HepG2 (cell line): Measurements from ENCODE around the gene RHOG. TPM values are rescaled to one million over a fixed set of nuclear protein-coding genes. Genes with fewer than 3 reads are reported as not detected.

ENCODE experiments used
- ATAC-seq: fragments of 200-7000 bp; cut with Tn5 transposase; 3 replicates; pipeline ENCODE4 v1.9.1; 2020; ENCODE audit warnings: mild to moderate bottlenecking, moderate library complexity
- BruUV-seq: library from RNA; stranded (reverse); fragments of 400-500 nt; replicated peaks from 2 replicates; lab custom pipeline; 2021; lab: Mats Ljungman, UMichigan
- CTCF ChIA-PET: fragments of 300-600 bp; formaldehyde crosslinking; extraction: SDS; loops from one replicate; lab custom pipeline; 2021; ENCODE audit warnings: low total read pairs, inconsistent platforms, low intra/inter-chr PET ratio; lab: Yijun Ruan, JAX
- POLR2A ChIA-PET: fragments of 350-600 bp; sonication (Branson Sonifier 250); formaldehyde crosslinking; loops from one replicate; lab custom pipeline; 2020; ENCODE audit warnings: antibody characterized with exemption, inconsistent platforms; lab: Yijun Ruan, JAX
- DNase-seq: peaks from one replicate; pipeline ENCODE4 v3.0.0-alpha.2; 2015; ENCODE audit warnings: low spot score
- FAIRE-seq: peaks from 3 replicates; lab custom pipeline; 2011; peaks lifted over from hg19 to GRCh38; lab: Jason Lieb, UNC
- H2AFZ ChIP-seq: one replicate; pipeline ENCODE4 v1.6.1; 2011; ENCODE audit warnings: low read length, inconsistent platforms
- H3K27ac ChIP-seq: fragments of 300-600 bp; 3 replicates; pipeline ENCODE4 v1.8.0; 2011; ENCODE audit warnings: mixed run types, mild to moderate bottlenecking, mixed read lengths, low read length, inconsistent platforms; ENCODE audit not compliant: insufficient read depth; ENCODE audit errors: extremely low read length
- H3K27me3 ChIP-seq, 2 experiments: fragments of 200-600 bp in 1 of 2; 2 replicates in 1 of 2; 3 replicates in 1 of 2; pipeline versions ENCODE4 v1.6.0 to v1.8.0; 2011; ENCODE audit warnings: low read length in 2 of 2, mild to moderate bottlenecking in 2 of 2, moderate library complexity in 2 of 2, inconsistent platforms in 1 of 2; ENCODE audit not compliant: insufficient read depth in 2 of 2, control insufficient read depth in 1 of 2
- H3K36me3 ChIP-seq, 2 experiments: fragments of 200-600 bp in 1 of 2; replicated peaks in 1 of 2; 2 replicates in 1 of 2; 3 replicates in 1 of 2; pipeline versions ENCODE4 v1.5.1 to v1.8.0; 2011; ENCODE audit warnings: low read length in 2 of 2, inconsistent platforms in 1 of 2; ENCODE audit not compliant: insufficient read depth in 2 of 2, control insufficient read depth in 1 of 2
- H3K4me1 ChIP-seq: 2 replicates; pipeline ENCODE4 v1.5.1; 2012; ENCODE audit warnings: low read length, inconsistent platforms; ENCODE audit not compliant: insufficient read depth
- H3K4me2 ChIP-seq: 2 replicates; pipeline ENCODE4 v1.6.0; 2011; ENCODE audit warnings: low read depth, low read length, inconsistent platforms
- H3K4me3 ChIP-seq, 3 experiments: fragments of 200-600 bp in 1 of 3; sonication (generic), shearing (Covaris generic) in 1 of 3; replicated peaks in 1 of 3; 2 replicates each; pipeline ENCODE4 v1.5.1; 2011 to 2016; ENCODE audit warnings: low read length in 3 of 3, inconsistent platforms in 2 of 3, low read depth in 2 of 3, mild to moderate bottlenecking in 2 of 3, control low read depth in 1 of 3, mixed read lengths in 1 of 3; ENCODE audit not compliant: insufficient read depth in 1 of 3
- H3K79me2 ChIP-seq: one replicate; pipeline ENCODE4 v1.6.1; 2011; ENCODE audit warnings: low read length, inconsistent platforms; ENCODE audit not compliant: insufficient read depth
- H3K9ac ChIP-seq: 2 replicates; pipeline ENCODE4 v1.6.0; 2011; ENCODE audit warnings: mild to moderate bottlenecking, low read depth, low read length, inconsistent platforms; ENCODE audit not compliant: insufficient read depth
- H3K9me3 ChIP-seq: 2 replicates; pipeline ENCODE4 v1.5.1; 2012; ENCODE audit warnings: mild to moderate bottlenecking, low read length
- H4K20me1 ChIP-seq: 2 replicates; pipeline ENCODE4 v1.6.0; 2011; ENCODE audit warnings: inconsistent platforms, mild to moderate bottlenecking, low read length, moderate library complexity; ENCODE audit not compliant: insufficient read depth
- CHCHD3 ChIP-seq: sonication (generic); formaldehyde crosslinking; IDR thresholded peaks from 2 replicates; pipeline ENCODE4 v1.8.0; 2022; ENCODE audit warnings: mild to moderate bottlenecking, missing genetic modification reagents, moderate library complexity
- GABPA ChIP-seq, 2 experiments: IDR thresholded peaks; 2 replicates each; pipeline ENCODE4 v1.6.1; 2011 to 2016; ENCODE audit warnings: low read depth in 2 of 2, low read length in 1 of 2, missing biosample characterization in 1 of 2, missing genetic modification characterization in 1 of 2
- HNF4G ChIP-seq, 2 experiments: sonication (generic) in 1 of 2; formaldehyde crosslinking in 1 of 2; IDR thresholded peaks; 2 replicates each; pipeline versions ENCODE4 v1.4.0 to v1.6.1; 2011 to 2020; ENCODE audit warnings: borderline replicate concordance in 2 of 2, low read depth in 2 of 2, mild to moderate bottlenecking in 2 of 2, low read length in 1 of 2, missing genetic modification reagents in 1 of 2, moderate library complexity in 1 of 2
- LRRFIP1 ChIP-seq: sonication (generic); formaldehyde crosslinking; conservative IDR thresholded peaks from 2 replicates; pipeline ENCODE4 v1.4.0; 2020; ENCODE audit warnings: missing genetic modification reagents
- MIXL1 ChIP-seq: IDR thresholded peaks from 2 replicates; pipeline ENCODE4 v1.6.1; 2016
- ONECUT2 ChIP-seq: sonication (generic); formaldehyde crosslinking; IDR thresholded peaks from 2 replicates; pipeline ENCODE4 v1.4.0; 2020; ENCODE audit warnings: missing genetic modification reagents
- REL ChIP-seq: sonication (generic); formaldehyde crosslinking; conservative IDR thresholded peaks from 2 replicates; pipeline ENCODE4 v1.8.0; 2022; ENCODE audit warnings: mild to moderate bottlenecking, missing genetic modification reagents, moderate library complexity
- SRF ChIP-seq: IDR thresholded peaks from 2 replicates; pipeline ENCODE4 v1.6.1; 2011; ENCODE audit warnings: mild to moderate bottlenecking, low read depth, low read length, moderate library complexity
- ZBTB38 ChIP-seq: sonication (generic); formaldehyde crosslinking; IDR thresholded peaks from 2 replicates; pipeline ENCODE4 v1.5.1; 2020; ENCODE audit warnings: mild to moderate bottlenecking, missing genetic modification reagents
- ZMYM3 ChIP-seq: sonication (generic); formaldehyde crosslinking; IDR thresholded peaks from 2 replicates; pipeline ENCODE4 v1.5.1; 2020; ENCODE audit warnings: mild to moderate bottlenecking, missing genetic modification reagents
- ZNF12 ChIP-seq: sonication (generic); formaldehyde crosslinking; IDR thresholded peaks from 2 replicates; pipeline ENCODE4 v1.5.0; 2020; ENCODE audit warnings: missing genetic modification reagents
- ZNF510 ChIP-seq: sonication (generic); formaldehyde crosslinking; IDR thresholded peaks from 2 replicates; pipeline ENCODE4 v1.4.0; 2020; ENCODE audit warnings: low read depth, mild to moderate bottlenecking, missing genetic modification reagents
- ZNF777 ChIP-seq: sonication (generic); formaldehyde crosslinking; IDR thresholded peaks from 2 replicates; pipeline ENCODE4 v1.4.0; 2020; ENCODE audit warnings: missing genetic modification reagents
- ZNF781 ChIP-seq: sonication (generic); formaldehyde crosslinking; IDR thresholded peaks from 2 replicates; pipeline ENCODE4 v1.5.1; 2020; ENCODE audit warnings: borderline replicate concordance, mild to moderate bottlenecking, missing genetic modification reagents; ENCODE audit errors: not compliant biosample characterization
- ZNF891 ChIP-seq: sonication (generic); formaldehyde crosslinking; IDR thresholded peaks from 2 replicates; pipeline ENCODE4 v1.5.0; 2020; ENCODE audit warnings: mild to moderate bottlenecking, missing genetic modification reagents
- ZSCAN25 ChIP-seq: sonication (generic); formaldehyde crosslinking; IDR thresholded peaks from 2 replicates; pipeline ENCODE4 v1.8.0; 2022; ENCODE audit warnings: mild to moderate bottlenecking, missing genetic modification reagents
- WGBS: methylation state at CpG from one replicate; pipeline ENCODE4 v1.1.6; 2017; ENCODE audit warnings: low lambda C conversion rate; 5-methylcytosine and 5-hydroxymethylcytosine counted together
- in situ Hi-C: cut with HindIII; loops from 2 replicates; pipeline ENCODE4 v1.10.0; 2017; ENCODE audit warnings: low pct_unique_long_range_greater_than_20kb; ENCODE audit not compliant: extremely low pct_ligation_motif_present
- intact Hi-C: fragments of 100-400 bp; cut with micrococcal nuclease; formaldehyde crosslinking; loops from one replicate; pipeline ENCODE4 v1.10.0; 2022; ENCODE audit not compliant: unreplicated experiment
- polyA plus RNA-seq, 8 experiments: library from polyadenylated mRNA; depleted of rRNA in 3 of 8; stranded (reverse) in 7 of 8; unstranded in 1 of 8; fragments of >200 nt; fragmentation: Illumina TruSeq in 4 of 8; extraction: Trizol in 4 of 8; gene quantifications; 2 replicates each; pipeline versions ENCODE4 v1.2.1 to v1.2.3, GENCODE V29; 2011 to 2016; ENCODE audit warnings: low read depth in 4 of 8, missing spikeins in 1 of 8, mixed read lengths in 1 of 8; ENCODE audit not compliant: insufficient read depth in 1 of 8
- total RNA-seq, 5 experiments: library from RNA; depleted of rRNA; stranded (reverse); fragments of >200 nt; fragmentation: Illumina TruSeq; extraction: Trizol; gene quantifications; 2 replicates each; pipeline ENCODE4 v1.2.3, GENCODE V29; 2016; ENCODE audit warnings: low read depth in 1 of 5
- TF ChIP-seq, protein P1 (sequence below): sonication (generic); formaldehyde crosslinking; IDR thresholded peaks from 2 replicates; pipeline ENCODE4 v1.5.0; 2020; ENCODE audit warnings: missing genetic modification reagents
- TF ChIP-seq, protein P2 (sequence below), 2 experiments: sonication (generic) in 1 of 2; formaldehyde crosslinking in 1 of 2; IDR thresholded peaks; 2 replicates each; pipeline versions ENCODE4 v1.4.0 to v1.6.1; 2018 to 2020; ENCODE audit warnings: missing genetic modification reagents in 2 of 2, borderline replicate concordance in 1 of 2, low read depth in 1 of 2, mild to moderate bottlenecking in 1 of 2, missing biosample characterization in 1 of 2

RHOG gene
- total and polyA plus RNA-seq, 2 of the 13 experiments (the other 11 are each of a cell fraction or from before 2014, with no cell fraction given): 7.7 to 23.4 TPM

DNA sequence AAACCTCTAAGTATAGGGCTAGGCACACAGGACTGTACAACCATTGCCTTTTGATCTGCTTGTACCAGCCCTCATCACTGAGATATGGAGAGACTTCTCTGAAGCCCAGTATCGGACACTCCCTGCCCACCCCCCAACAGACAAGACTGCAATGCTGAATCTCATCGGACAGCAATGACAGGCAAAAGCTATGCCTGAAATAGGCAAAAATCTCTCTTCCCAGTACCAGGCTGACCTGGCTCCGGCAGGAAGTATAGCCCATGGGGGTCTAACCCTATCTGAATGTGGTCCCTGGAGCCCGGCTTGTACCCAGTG, 6.5 kb downstream of the RHOG start:
- TF ChIP-seq LRRFIP1 (CRISPR knock-in tag) (no peak), ZSCAN25 (CRISPR knock-in tag) (no peak), ONECUT2 (no peak), ZNF891 (CRISPR knock-in tag) (no peak), ZNF510 (CRISPR knock-in tag) (no peak), REL (CRISPR knock-in tag) (no peak), GABPA (IDR thresholded peaks at IDR 0.05; ENCODE audit: low read depth, low read length) (no peak), GABPA (CRISPR knock-in tag; IDR thresholded peaks at IDR 0.05; ENCODE audit: low read depth) (no peak), ZNF781 (CRISPR knock-in tag) (no peak), ZMYM3 (no peak), HNF4G (IDR thresholded peaks at IDR 0.05; ENCODE audit: borderline replicate concordance, low read depth, low read length) (no peak), HNF4G (CRISPR knock-in tag; IDR thresholded peaks at IDR 0.05; ENCODE audit: borderline replicate concordance, low read depth) (no peak), ZNF12 (no peak), SRF (no peak), ZNF777 (no peak), ZBTB38 (CRISPR knock-in tag) (no peak), CHCHD3 (no peak), MIXL1 (no peak)
- TF ChIP-seq, protein P1, sequence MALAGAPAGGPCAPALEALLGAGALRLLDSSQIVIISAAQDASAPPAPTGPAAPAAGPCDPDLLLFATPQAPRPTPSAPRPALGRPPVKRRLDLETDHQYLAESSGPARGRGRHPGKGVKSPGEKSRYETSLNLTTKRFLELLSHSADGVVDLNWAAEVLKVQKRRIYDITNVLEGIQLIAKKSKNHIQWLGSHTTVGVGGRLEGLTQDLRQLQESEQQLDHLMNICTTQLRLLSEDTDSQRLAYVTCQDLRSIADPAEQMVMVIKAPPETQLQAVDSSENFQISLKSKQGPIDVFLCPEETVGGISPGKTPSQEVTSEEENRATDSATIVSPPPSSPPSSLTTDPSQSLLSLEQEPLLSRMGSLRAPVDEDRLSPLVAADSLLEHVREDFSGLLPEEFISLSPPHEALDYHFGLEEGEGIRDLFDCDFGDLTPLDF: no peak
- TF ChIP-seq, protein P2, sequence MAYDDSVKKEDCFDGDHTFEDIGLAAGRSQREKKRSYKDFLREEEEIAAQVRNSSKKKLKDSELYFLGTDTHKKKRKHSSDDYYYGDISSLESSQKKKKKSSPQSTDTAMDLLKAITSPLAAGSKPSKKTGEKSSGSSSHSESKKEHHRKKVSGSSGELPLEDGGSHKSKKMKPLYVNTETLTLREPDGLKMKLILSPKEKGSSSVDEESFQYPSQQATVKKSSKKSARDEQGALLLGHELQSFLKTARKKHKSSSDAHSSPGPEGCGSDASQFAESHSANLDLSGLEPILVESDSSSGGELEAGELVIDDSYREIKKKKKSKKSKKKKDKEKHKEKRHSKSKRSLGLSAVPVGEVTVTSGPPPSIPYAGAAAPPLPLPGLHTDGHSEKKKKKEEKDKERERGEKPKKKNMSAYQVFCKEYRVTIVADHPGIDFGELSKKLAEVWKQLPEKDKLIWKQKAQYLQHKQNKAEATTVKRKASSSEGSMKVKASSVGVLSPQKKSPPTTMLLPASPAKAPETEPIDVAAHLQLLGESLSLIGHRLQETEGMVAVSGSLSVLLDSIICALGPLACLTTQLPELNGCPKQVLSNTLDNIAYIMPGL (CRISPR knock-in tag; IDR thresholded peaks at IDR 0.05; ENCODE audit: borderline replicate concordance in 1 of 2, low read depth in 1 of 2): no peak
- H3K4me2 ChIP-seq: no peak overlapping the region
- DNase-seq (no peak), FAIRE-seq (no peak), ATAC-seq (no peak)
- in situ Hi-C loops: no loop called here
- no peak overlapping the region for H3K27ac ChIP-seq
- H2AFZ ChIP-seq: no peak overlapping the region
- no peaks in the 10 kb centered on the region for H3K9me3 ChIP-seq
- CTCF ChIA-PET: no interaction called here
- peaks cover 55% of the 10 kb centered on the region for H3K4me1 ChIP-seq
- H3K27me3 ChIP-seq: no peaks in the 10 kb centered on the region
- BruUV-seq: no TSS peak
- WGBS: 100% methylated on average over 3 of the region's 4 CpGs
- H4K20me1 ChIP-seq: peaks cover under 1% of the 10 kb centered on the region; the same call in 1 of the 2 replicates
- intact Hi-C loops: no loop called here
- H3K9ac ChIP-seq: no peak overlapping the region
- H3K4me3 ChIP-seq: no peak overlapping the region
- POLR2A ChIA-PET: interaction anchor here (1.3 kb wide), 1 partner anchor 37 kb away, joined by 3 read pairs; the partner anchor contains the start of gene NUP98
- peaks cover 4 to 13% of the 10 kb centered on the region in 2 experiments; a peak in 4 of 5 replicates for H3K36me3 ChIP-seq
- peaks cover 23% of the 10 kb centered on the region for H3K79me2 ChIP-seq
